ENCODE results near the gene PSMB9.

GRCh38 chr6:32832535-32832934 is 21.5 kb upstream of the PSMB9 start:
- TF ChIP-seq, protein P1, sequence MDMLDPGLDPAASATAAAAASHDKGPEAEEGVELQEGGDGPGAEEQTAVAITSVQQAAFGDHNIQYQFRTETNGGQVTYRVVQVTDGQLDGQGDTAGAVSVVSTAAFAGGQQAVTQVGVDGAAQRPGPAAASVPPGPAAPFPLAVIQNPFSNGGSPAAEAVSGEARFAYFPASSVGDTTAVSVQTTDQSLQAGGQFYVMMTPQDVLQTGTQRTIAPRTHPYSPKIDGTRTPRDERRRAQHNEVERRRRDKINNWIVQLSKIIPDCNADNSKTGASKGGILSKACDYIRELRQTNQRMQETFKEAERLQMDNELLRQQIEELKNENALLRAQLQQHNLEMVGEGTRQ (IDR thresholded peaks at IDR 0.05; ENCODE audit: low read depth, low read length): no peak
- TF ChIP-seq CTCF (conservative IDR thresholded peaks at IDR 0.05; ENCODE audit: low read depth, low read length): no peak

Data from IMR-90 (cell line).